GM12873 (cell line): Measurements from ENCODE around the gene NT5DC4.

ENCODE experiments used
- CTCF ChIP-seq: IDR thresholded peaks from 2 replicates; pipeline ENCODE4 v1.5.1; 2012; ENCODE audit warnings: low read depth, mild to moderate bottlenecking, moderate library complexity, low read length, control low read depth; ENCODE audit not compliant: insufficient read depth; ENCODE audit errors: missing control alignments

Gene NT5DC4

GRCh38 chr2:112690853-112691401 is 29.9 kb upstream of the NT5DC4 start:
- peak; percentile 74 for TF ChIP-seq CTCF

GRCh38 chr2:112691881-112692281 is 28.9 kb upstream of the NT5DC4 start:
- TF ChIP-seq CTCF, result no peak

- TF ChIP-seq CTCF, result no peak
These were observed 28.3 kb upstream of the NT5DC4 start for GRCh38 chr2:112692495-112692911.

GRCh38 chr2:112692918-112693317 is 27.9 kb upstream of the NT5DC4 start:
- no peak for TF ChIP-seq CTCF

- TF ChIP-seq CTCF, result no peak
These were observed 27.2 kb upstream of the NT5DC4 start for GRCh38 chr2:112693596-112693995.

GRCh38 chr2:112694182-112694581 is 26.6 kb upstream of the NT5DC4 start:
- no peak for TF ChIP-seq CTCF

- no peak for TF ChIP-seq CTCF
These were observed 21.8 kb upstream of the NT5DC4 start for GRCh38 chr2:112698834-112699515.
